Thyroid gland (tissue), 4 donors: ENCODE results near the gene GPR137B. TPM values are rescaled to one million over a fixed set of nuclear protein-coding genes. Genes with fewer than 3 reads are reported as not detected.

Experiments used
- DNase-seq, 2 donors: peaks; one replicate each; pipeline ENCODE4 v3.0.0-alpha.2; 2019
- H3K27ac ChIP-seq, 3 donors: fragments of 200-600 bp; sonication (generic); 1 replicate in 2 of 3; 2 replicates in 1 of 3; pipeline ENCODE4 v1.5.1; 2016 to 2019; ENCODE audit warnings: mild to moderate bottlenecking in 1 of 3, moderate library complexity in 1 of 3
- H3K27me3 ChIP-seq: fragments of 200-600 bp; sonication (generic); one replicate; pipeline ENCODE4 v1.5.1; 2019
- H3K36me3 ChIP-seq, 2 donors: fragments of 200-600 bp; sonication (generic); one replicate each; pipeline ENCODE4 v1.5.1; 2016 to 2019
- H3K4me1 ChIP-seq, 2 donors: fragments of 200-600 bp; sonication (generic); one replicate each; pipeline ENCODE4 v1.5.1; 2017 to 2019
- H3K4me3 ChIP-seq, 3 donors: fragments of 200-600 bp; sonication (generic); replicated peaks in 1 of 3; 1 replicate in 2 of 3; 2 replicates in 1 of 3; pipeline ENCODE4 v1.5.1; 2016; ENCODE audit warnings: mild to moderate bottlenecking in 1 of 3
- H3K9me3 ChIP-seq: fragments of 200-600 bp; sonication (generic); one replicate; pipeline ENCODE4 v1.5.1; 2017
- CTCF ChIP-seq, 6 experiments: fragments of 200-600 bp in 3 of 6; fragments of 450-650 bp in 3 of 6; sonication (generic) in 3 of 6; IDR thresholded peaks; one replicate each; pipeline ENCODE4 v1.5.1; 2016 to 2019; ENCODE audit warnings: antibody characterized with exemption in 6 of 6, mild to moderate bottlenecking in 2 of 6, inconsistent platforms in 1 of 6, moderate library complexity in 1 of 6
- POLR2A ChIP-seq, 2 donors: fragments of 450-650 bp; IDR thresholded peaks; one replicate each; pipeline ENCODE4 v1.6.1; 2017; ENCODE audit warnings: antibody characterized with exemption in 2 of 2, mild to moderate bottlenecking in 2 of 2, moderate library complexity in 1 of 2
- WGBS, 2 donors: methylation state at CpG; one replicate each; pipeline ENCODE4 v1.1.5; 2017; 5-methylcytosine and 5-hydroxymethylcytosine counted together
- intact Hi-C: fragments of 100-400 bp; cut with DNase I; formaldehyde crosslinking; loops from one replicate; pipeline ENCODE4 v1.15.1; 2023
- total RNA-seq, 4 donors: library from RNA; depleted of rRNA; stranded (reverse); fragments of >200 nt; gene quantifications; one replicate each; pipeline ENCODE4 v1.2.3, GENCODE V29; 2016

Gene GPR137B
- total RNA-seq, 4 donors from 2014 or later: 15.1 to 30.0 (median 15.6) TPM

GRCh38 chr1:236214761-236215160 lies 72.4 kb downstream of the GPR137B start:
- no peak for DNase-seq
- Histone ChIP-seq H3K27me3 (no peaks in the 10 kb centered on the region), H3K4me3 (no peak overlapping the region), H3K36me3 (no peaks in the 10 kb centered on the region), H3K4me1 (no peaks in the 10 kb centered on the region), H3K27ac (no peak overlapping the region), H3K9me3 (no peaks in the 10 kb centered on the region)
- WGBS, 2 donors: 95 to 97% methylated on average over 1 of the region's 1 CpG
- TF ChIP-seq CTCF (IDR thresholded peaks at IDR 0.05) (no peak), POLR2A (IDR thresholded peaks at IDR 0.05) (no peak)
- intact Hi-C loops: no loop called here

DNA sequence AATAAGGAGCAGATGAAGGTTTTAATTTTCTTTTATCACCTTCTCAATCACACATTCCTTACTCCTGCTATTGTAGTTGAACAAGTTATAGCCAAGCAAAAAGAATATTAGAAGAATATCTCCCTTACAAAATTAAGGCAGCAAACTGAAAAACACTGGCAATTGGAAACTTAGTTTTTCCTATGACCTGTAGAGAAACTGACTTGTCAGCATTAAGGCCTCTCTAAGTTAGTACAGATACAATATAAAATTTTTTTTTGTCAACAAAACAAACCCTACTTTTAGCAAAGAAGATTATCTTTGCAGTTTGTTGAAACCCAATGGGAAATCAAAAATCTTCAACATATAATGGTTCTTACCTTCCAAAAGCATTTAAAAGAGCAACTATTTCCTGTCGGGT lies 78.1 kb downstream of the GPR137B start:
- Histone ChIP-seq H3K27me3 (no peaks in the 10 kb centered on the region), H3K27ac (no peak overlapping the region), H3K4me1 (no peaks in the 10 kb centered on the region), H3K9me3 (no peaks in the 10 kb centered on the region), H3K36me3 (peaks cover 0 to 10% of the 10 kb centered on the region in 2 donors), H3K4me3 (no peak overlapping the region)
- TF ChIP-seq POLR2A (IDR thresholded peaks at IDR 0.05) (no peak), CTCF (IDR thresholded peaks at IDR 0.05) (no peak)
- intact Hi-C loops: no loop called here
- DNase-seq: no peak
- WGBS, 2 donors: 96 to 98% methylated on average over 1 of the region's 1 CpG

DNA sequence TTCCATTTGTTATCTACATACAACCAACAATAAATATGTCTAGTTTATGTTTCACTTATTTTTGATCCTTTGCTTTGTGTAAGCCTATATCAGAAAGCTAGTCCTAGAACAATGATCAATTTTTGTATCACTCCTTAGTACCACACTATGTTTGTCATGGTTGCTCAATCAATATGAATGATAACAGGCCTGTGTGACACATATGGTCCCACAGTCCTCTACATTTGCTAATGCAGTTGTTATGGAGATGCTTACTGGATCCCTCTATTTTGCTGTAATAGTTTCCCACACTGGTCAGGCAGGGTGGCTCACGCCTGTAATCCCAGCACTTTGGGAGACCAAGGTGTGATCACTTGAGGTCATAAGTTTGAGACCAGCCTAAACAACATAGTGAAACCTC lies 80.3 kb downstream of the GPR137B start:
- peaks cover 0 to 16% of the 10 kb centered on the region in 2 donors for H3K36me3 ChIP-seq
- no peaks in the 10 kb centered on the region for H3K9me3 ChIP-seq
- no peak for DNase-seq
- no peak overlapping the region for H3K27ac ChIP-seq
- 95 to 100% methylated on average over 1 of the region's 1 CpG for WGBS, 2 donors
- no peaks in the 10 kb centered on the region for H3K27me3 ChIP-seq
- no peak overlapping the region for H3K4me3 ChIP-seq
- intact Hi-C loops: no loop called here
- no peaks in the 10 kb centered on the region for H3K4me1 ChIP-seq
- TF ChIP-seq CTCF (IDR thresholded peaks at IDR 0.05) (no peak), POLR2A (IDR thresholded peaks at IDR 0.05) (no peak)

- intact Hi-C loops: no loop called here
- Histone ChIP-seq H3K4me3 (no peak overlapping the region), H3K27ac (no peak overlapping the region), H3K9me3 (no peaks in the 10 kb centered on the region), H3K27me3 (no peaks in the 10 kb centered on the region), H3K4me1 (no peaks in the 10 kb centered on the region), H3K36me3 (peaks cover 0 to 16% of the 10 kb centered on the region in 2 donors)
- DNase-seq: no peak
- 92 to 94% methylated on average over 4 of the region's 4 CpGs for WGBS, 2 donors
- no peak for TF ChIP-seq POLR2A (IDR thresholded peaks at IDR 0.05)
Measured at GRCh38 chr1:236228411-236228810, 86.1 kb downstream of the GPR137B start.

DNA sequence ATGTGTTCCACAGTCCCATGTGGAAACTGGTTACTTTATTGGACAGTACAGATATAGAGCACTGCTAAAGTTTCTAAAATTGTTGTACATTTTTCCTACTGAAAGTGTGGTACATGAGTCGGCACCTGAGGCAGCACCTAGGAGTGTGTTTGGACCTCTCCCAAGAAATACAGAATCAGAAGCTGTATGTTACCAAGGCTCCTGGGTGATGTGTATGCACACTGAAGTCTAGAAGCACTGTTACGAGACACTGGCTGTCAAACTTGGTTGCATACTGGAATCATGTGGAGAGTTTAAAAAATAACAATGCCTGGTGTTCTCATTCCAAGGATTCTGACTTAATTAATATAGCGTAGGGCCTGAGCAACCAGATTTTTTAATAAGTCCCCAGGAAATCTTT lies 92.8 kb downstream of the GPR137B start:
- intact Hi-C loops: no loop called here
- H3K27ac ChIP-seq: peak overlapping the region; percentile 64 to 82 (median 82)
- no peaks in the 10 kb centered on the region for H3K9me3 ChIP-seq
- no peak overlapping the region for H3K4me3 ChIP-seq
- WGBS, 2 donors: 34 to 45% methylated on average over 3 of the region's 3 CpGs
- peaks cover 22% of the 10 kb centered on the region in 2 donors for H3K4me1 ChIP-seq
- TF ChIP-seq CTCF (IDR thresholded peaks at IDR 0.05) (no peak), POLR2A (IDR thresholded peaks at IDR 0.05) (peak in 1 of 2 donors; percentile 12)
- DNase-seq: peak; percentile 62 to 68
- no peaks in the 10 kb centered on the region for H3K36me3 ChIP-seq
- H3K27me3 ChIP-seq: no peaks in the 10 kb centered on the region
